GM12891 (cell line): ENCODE results near the gene GRIFIN.

Experiments used
- DNase-seq: peaks from one replicate; pipeline ENCODE4 v3.0.0; 2011; ENCODE audit warnings: low spot score; ENCODE audit not compliant: insufficient read length
- FAIRE-seq: peaks from 2 replicates; lab custom pipeline; 2011; peaks lifted over from hg19 to GRCh38; lab: Jason Lieb, UNC
- PAX5 ChIP-seq: IDR thresholded peaks from 2 replicates; pipeline ENCODE4 v1.6.1; 2011; ENCODE audit warnings: low read length, moderate library complexity, mild to moderate bottlenecking; ENCODE audit not compliant: insufficient read depth, severe bottlenecking
- POLR2A ChIP-seq: IDR thresholded peaks from 2 replicates; pipeline ENCODE4 v1.6.1; 2011; ENCODE audit warnings: low read depth, low read length, control low read depth
- POLR2AphosphoS5 ChIP-seq: IDR thresholded peaks from 2 replicates; pipeline ENCODE4 v1.6.1; 2011; ENCODE audit warnings: low read depth, low read length, control low read depth
- POU2F2 ChIP-seq: IDR thresholded peaks from 2 replicates; pipeline ENCODE4 v1.6.1; 2011; ENCODE audit warnings: low read depth, mild to moderate bottlenecking, control low read depth, low read length, moderate library complexity
- SPI1 ChIP-seq: IDR thresholded peaks from 2 replicates; pipeline ENCODE4 v1.6.1; 2011; ENCODE audit warnings: low read depth, low read length, control low read depth
- TAF1 ChIP-seq: IDR thresholded peaks from 2 replicates; pipeline ENCODE4 v1.6.1; 2011; ENCODE audit warnings: low read depth, low read length, control low read depth

The GRIFIN gene

GRCh38 chr7:2492038-2492437 is 15.8 kb upstream of the GRIFIN start:
- FAIRE-seq (no peak), DNase-seq (no peak)
- TF ChIP-seq POLR2A (no peak), TAF1 (no peak), PAX5 (no peak), SPI1 (no peak), POLR2AphosphoS5 (no peak), POU2F2 (no peak)

GRCh38 chr7:2490181-2490651 is 14.0 kb upstream of the GRIFIN start:
- TF ChIP-seq POU2F2 (no peak), TAF1 (no peak), PAX5 (no peak), SPI1 (no peak), POLR2AphosphoS5 (no peak), POLR2A (no peak)
- FAIRE-seq = no peak
- no peak for DNase-seq

GRCh38 chr7:2488681-2489080 is 12.5 kb upstream of the GRIFIN start:
- DNase-seq = no peak
- no peak for FAIRE-seq
- no peak for TF ChIP-seq POLR2A
- no peak for TF ChIP-seq PAX5
- TF ChIP-seq POLR2AphosphoS5 = no peak
- no peak for TF ChIP-seq SPI1
- no peak for TF ChIP-seq TAF1

DNA sequence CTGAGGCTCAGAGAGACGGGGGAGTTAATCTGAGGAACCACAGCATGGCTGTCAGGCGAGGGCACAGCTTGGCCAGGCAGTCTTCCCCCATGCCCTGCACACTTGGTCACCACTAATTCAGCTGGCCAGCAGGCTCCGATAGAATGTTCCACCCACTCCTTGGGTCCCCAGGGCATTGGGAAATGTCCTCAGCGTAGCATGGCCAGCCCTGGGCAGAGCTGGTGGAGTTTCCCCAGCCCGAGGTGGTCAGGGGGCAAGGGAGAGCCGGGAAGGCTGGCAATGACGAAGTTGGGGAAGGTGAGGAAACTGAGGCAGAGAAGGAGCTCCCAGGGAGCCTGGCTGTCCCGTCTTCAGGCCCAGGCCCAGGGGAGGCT is 12.1 kb upstream of the GRIFIN start:
- TF ChIP-seq POLR2AphosphoS5 = no peak
- TF ChIP-seq SPI1 = no peak
- no peak for TF ChIP-seq PAX5
- no peak for TF ChIP-seq POU2F2
- no peak for TF ChIP-seq POLR2A
- no peak for TF ChIP-seq TAF1
- DNase-seq = no peak

GRCh38 chr7:2487586-2488271 is 11.5 kb upstream of the GRIFIN start:
- no peak for FAIRE-seq
- DNase-seq = no peak
- TF ChIP-seq PAX5 (no peak), POU2F2 (no peak), POLR2AphosphoS5 (no peak), SPI1 (no peak)

More for the DNA sequence above, 12.1 kb upstream of the GRIFIN start:
- FAIRE-seq = no peak

- FAIRE-seq (no peak), DNase-seq (no peak)
- TF ChIP-seq POLR2A = no peak
- TF ChIP-seq TAF1 = no peak
- TF ChIP-seq POU2F2 = no peak
- TF ChIP-seq SPI1 = no peak
- TF ChIP-seq POLR2AphosphoS5 = no peak
- no peak for TF ChIP-seq PAX5
Observed at GRCh38 chr7:2484868-2485267, 8.7 kb upstream of the GRIFIN start.

- no peak for FAIRE-seq
- TF ChIP-seq POLR2AphosphoS5 = no peak
- no peak for TF ChIP-seq POU2F2
- no peak for DNase-seq
Observed at GRCh38 chr7:2483494-2483893, 7.3 kb upstream of the GRIFIN start.

DNA sequence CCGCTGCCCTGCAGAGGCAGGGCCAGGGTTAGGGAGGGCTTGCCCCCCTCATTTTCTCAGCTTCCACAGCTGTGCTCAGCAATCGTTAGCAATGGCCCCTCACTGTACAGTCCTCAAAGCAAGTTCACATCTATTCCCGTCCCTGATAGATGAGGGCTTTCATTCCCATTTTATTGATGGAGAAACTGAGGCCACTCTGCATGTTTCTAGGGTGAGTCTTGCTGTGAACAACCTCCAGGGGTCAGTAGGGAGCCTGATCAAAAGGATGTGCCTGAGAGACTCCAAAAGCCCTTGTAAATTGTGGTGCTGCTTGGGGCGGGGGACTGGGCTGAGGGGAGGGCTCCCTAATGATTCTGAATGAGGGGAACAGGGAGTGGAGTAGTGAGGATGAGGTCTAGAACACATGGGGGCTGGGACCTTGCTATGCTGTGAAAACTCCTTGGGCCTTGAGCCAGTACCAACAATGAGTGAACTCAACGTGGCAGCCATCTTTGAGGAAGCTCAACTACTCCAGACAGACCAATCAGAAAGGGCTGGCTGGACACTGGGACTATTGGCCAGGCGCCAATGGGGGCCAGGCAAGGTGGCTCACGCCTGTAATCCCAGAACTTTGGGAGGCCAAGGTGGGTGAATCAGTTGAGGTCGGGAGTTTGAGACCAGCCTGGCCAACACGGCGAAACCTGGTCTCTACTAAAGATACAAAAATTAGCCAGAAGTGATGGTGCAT is 6.7 kb upstream of the GRIFIN start:
- TF ChIP-seq PAX5 (no peak), TAF1 (no peak), SPI1 (no peak), POU2F2 (no peak)
- FAIRE-seq (no peak), DNase-seq (no peak)

GRCh38 chr7:2481195-2481594 is 5.0 kb upstream of the GRIFIN start:
- TF ChIP-seq POLR2AphosphoS5 = no peak
- TF ChIP-seq SPI1 = no peak
- no peak for TF ChIP-seq TAF1
- no peak for TF ChIP-seq POLR2A
- TF ChIP-seq PAX5 = no peak
- no peak for TF ChIP-seq POU2F2
- FAIRE-seq = no peak
- DNase-seq = no peak
